HG02884 (cell line): ENCODE measurements around the gene ITLN1.
"Not testable (repeated sequence)": the region's sequence is repeated elsewhere in the genome, so short reads cannot be mapped to it uniquely, and the experiment has no call there.

Experiments used
- ATAC-seq: cut with Tn5 transposase; IDR thresholded peaks from one replicate; pipeline ENCODE4 v1.9.1; 2021; ENCODE audit warnings: mild to moderate bottlenecking, moderate library complexity; ENCODE audit not compliant: unreplicated experiment

Gene ITLN1

DNA sequence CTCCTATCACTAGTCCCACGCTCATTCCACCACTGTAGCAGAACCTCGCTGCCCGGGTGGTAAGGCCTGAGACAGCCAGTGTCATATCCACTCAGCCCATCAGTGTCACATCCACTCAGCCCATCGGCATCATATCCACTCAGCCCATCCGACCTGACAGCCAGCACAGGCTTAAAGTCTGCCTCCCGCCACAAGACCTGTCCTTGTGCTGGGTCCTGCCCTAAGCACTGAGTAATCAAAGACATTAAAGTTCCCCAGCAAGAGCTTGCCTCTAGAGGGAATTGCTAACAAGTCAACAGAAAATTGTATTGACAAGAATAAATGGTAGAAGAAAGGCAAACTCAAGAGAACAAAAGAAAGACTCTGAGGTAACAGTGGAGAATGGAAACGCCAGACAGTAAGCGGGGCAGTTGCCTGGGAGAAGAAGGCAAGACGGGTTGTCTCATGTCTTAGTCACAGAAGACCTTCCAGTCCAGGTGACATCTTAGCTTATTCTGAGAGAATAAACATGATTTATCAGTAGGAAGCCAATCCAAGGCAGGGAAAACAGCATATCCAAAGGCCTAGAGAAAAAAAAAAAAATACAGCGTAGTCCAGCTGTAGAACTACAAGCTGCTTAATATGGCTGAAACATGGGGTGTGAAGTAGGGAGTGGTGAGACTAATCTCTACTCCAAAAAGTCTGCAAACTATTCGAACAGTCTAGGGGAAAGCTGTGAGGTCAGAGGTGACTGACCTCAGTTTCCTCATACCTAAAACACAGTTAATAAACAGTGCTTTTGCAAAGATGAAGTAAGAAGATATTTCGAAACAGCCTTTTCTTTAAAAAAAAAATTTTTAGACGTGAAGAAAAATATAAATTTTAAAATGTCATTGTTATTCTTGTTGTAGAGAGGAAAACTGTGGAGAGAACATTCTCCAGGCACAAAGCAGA lies 1.1 kb downstream of the ITLN1 start:
- no peak for ATAC-seq

DNA sequence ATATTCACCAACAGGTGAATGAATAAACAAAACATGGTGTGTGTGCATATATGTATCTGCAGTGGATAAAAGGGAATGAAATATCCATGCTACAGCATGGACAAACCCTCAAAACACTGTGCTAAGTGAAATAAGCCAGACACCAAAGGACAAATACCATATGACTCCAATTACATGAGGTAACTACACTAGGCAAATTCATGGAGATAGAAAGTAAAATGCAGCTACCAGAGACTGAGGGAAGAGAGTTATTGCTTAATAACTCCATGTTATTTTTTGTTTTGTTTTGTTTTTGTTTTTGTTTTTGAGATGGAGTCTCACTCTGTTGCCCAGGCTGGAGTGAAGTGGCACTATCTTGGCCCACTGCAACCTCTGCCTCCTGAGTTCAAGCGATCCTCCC lies 2.4 kb downstream of the ITLN1 start:
- no peak for ATAC-seq

DNA sequence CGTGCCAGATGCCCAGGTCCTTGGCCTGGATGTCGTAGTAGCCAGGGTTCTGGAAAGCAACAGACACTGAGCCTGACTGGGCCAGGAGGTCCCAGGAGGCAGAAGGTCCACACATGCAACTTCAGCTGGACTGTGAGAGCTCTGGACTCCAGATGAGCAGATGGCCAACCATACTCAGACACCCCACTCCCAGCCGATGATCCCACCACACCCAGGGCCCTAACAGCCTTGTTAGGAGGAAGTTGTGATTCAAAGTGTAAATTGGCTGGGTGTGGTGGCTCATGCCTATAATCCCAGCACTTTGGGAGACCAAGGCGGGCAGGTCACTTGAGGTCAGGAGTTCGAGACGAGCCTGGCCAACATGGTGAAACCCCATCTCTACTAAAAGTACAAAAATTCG lies 3.7 kb downstream of the ITLN1 start:
- ATAC-seq = not testable (repeated sequence)

DNA sequence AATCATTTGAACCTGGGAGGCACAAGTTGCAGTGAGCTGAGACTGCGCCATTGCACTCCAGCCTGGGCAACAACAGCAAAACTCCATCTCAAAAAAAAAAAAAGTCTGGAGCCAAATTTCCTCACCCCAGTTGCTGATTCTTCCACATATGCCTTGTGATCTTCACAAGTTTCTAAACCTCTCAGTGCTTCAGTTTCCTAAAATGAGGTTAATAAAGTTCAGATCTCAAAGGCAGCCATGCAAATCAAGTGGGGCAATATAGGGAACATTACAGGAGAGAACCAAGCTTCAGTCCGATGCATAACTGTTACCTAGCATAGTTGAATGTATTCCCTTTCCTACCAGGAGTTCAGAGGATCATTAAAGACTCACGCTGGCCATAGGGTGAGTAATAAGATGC lies 4.8 kb downstream of the ITLN1 start:
- ATAC-seq = no peak

DNA sequence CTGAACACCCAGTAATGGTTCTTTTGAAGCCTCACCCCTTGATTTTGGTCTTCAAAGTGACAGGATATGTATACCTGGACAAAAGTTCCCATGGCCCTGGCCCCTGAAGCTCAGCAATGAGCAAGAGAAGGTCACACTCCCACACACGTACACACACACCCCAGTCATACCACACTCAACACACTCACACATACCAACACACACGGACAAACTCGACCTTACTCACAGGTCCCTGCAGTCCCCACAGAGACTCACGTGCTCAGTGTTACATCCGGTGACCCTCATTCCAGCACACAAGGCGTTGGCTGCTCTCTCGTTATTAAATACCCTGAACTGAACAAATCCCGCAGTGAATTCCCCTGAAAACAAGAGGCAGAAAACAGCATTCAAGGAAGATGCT lies 5.9 kb downstream of the ITLN1 start:
- ATAC-seq = no peak

DNA sequence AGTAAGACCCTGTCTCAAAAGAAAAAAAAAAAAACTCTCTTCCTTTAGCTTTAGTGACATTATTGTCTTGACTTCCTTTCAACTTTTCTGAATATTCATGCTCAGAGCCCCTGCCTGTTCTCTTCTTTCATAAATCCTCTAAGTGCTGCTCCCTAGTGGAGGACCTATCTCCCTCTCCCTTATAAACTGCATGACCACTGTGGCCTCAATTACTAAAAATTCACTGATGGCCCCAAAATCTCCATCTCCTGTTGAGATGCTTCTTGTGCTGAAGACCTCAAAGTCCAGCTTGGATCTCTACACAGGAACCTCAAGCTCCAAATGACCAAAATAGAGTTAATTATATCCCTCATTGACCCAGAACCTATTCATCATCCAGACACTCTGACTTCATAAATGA lies 7.8 kb downstream of the ITLN1 start:
- ATAC-seq = no peak

DNA sequence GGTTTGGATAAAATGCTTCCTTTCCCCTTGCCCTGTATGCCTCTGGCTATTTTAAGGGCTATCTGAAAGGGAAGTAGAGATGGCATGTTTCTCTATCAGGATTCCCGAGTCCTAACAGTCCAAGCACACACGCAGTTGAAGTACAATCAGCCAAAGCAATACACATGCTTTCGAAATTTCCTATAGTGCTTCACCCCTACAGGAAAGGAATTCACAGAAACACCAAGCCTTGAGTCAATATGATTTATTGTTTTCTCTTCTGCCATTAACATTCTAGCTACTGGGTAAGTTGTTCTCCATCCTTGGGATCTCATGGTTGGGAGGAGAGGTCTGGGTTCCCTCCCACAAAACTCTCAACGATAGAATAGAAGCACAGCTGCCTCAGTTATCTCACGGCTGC lies 8.7 kb downstream of the ITLN1 start:
- ATAC-seq = no peak

DNA sequence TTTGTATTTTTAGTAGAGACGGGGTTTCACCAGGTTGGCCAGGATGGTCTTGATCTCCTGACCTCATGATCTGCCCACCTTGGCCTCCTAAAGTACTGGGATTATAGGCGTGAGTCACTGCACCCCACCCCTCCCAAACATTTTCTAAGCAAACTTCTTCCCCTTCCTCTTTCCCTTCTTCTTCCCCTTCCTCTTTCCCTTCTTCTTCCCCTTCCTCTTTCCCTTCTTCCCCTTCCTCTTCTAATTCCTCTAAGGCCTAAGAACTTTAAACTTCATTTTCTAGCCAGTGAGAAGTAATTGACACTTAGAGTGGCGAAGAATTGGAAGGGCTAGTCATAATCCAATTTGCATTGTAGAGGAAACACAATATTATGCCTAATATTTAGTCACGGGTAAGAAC lies 9.4 kb downstream of the ITLN1 start:
- not testable (repeated sequence) for ATAC-seq

DNA sequence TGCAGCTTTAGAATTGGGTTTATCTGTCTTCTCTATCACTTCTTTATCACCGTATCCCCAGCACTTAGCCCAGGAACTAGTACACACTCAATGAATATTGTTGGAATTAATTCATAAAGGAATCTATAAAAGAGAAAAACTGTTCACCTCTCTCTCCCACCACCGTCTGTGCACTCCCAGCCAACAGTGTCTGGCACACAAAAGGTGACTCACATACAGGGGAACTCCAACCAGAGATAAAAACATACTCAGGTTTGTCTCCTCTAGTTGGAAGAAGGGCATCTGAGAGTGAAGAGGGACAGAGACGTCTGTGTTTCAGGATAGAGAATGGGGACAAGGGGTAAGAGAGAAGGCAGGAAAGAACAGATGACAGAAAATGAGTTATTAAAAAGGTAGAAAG lies 10.0 kb downstream of the ITLN1 start:
- no peak for ATAC-seq

DNA sequence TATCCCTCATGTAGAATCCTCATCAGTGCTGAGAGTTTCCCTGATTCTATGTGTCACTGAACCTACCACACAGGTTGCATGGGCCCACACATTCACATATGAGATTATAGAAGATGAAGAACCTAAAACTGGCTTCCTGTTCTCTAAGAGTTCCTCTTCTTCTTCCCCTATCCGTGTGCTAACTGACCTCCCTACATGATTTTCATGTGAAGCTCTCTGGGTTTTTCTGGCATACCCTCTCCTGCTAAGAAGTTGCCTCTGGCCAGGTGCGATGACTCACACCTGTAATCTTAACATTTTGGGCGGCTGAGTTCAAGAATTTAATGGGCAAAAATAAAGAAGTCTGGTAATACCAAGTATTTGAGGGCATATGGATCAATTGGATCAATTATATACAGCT lies 16.8 kb downstream of the ITLN1 start:
- ATAC-seq = no peak

DNA sequence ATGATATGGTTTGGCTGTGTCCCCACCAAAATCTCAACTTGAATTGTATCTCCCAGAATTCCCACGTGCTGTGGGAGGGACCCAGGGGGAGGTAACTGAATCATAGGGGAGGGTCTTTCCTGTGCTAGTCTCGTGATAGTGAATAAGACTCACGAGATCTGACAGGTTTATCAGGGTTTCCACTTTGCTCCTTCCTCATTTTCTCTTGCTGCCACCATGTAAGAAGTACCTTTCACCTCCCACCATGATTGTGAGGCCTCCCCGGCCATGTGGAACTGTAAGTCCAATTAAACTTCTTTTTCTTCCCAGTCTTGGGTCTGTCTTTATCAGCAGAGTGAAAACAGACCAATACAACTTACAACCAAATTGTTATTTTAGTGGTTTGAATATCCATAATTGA lies 17.3 kb downstream of the ITLN1 start:
- not testable (repeated sequence) for ATAC-seq

DNA sequence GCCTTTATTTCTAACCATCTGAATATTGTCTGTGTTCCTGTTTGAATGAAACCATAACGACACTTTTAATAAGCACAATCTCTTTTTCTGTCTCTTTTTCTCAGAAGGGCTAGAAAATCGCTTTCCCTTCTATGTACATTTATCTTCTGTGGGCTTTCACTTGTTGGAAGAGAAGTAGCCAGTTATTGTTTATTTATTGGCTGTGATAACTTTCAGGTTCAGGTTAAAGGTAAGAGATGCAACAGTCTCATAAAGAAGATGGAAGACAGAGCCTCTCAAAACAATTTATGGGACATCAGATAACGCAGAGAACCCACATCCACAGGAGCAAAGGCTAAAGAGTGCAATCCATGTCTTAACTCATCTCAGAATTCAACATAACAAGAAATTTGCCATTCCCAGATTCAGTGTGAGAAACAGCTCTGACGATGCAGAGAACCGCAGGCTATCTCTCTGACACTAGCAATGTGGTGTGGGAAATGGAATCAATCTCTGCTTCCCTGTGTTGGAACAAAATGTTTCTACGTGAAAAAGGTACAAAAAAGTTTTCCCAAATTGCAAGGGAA lies 18.2 kb downstream of the ITLN1 start:
- ATAC-seq = no peak

DNA sequence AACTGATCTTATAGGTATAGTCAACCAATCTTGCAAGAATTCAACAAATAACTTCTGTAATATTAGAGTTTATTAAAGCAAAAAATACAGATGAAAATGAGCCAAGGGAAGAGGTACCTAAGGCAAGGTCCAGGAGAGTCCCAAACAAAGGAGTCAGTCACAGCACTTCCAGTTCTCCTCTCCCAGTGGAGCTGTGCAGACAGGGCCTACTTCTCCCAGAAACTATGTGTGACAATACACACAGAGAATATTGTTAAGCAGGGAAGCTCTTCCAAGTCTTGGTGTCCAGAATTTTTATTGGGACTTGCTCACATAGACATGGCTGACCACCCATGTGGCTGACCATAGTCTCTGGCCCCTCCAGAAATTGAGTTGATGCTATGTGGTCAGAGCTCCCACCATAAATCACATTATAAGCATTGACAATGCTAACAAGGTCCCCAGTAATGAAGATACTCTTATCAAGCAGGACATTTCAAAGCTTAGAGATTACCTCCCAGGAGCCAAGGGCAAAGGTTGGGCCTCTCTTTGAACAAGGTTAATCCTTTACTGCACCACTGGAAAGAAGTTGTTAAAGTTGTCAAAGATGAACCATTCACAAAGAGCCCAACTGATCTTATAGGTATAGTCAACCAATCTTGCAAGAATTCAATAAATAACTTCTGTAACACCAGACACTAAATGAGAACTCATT lies 18.8 kb downstream of the ITLN1 start:
- ATAC-seq = no peak

DNA sequence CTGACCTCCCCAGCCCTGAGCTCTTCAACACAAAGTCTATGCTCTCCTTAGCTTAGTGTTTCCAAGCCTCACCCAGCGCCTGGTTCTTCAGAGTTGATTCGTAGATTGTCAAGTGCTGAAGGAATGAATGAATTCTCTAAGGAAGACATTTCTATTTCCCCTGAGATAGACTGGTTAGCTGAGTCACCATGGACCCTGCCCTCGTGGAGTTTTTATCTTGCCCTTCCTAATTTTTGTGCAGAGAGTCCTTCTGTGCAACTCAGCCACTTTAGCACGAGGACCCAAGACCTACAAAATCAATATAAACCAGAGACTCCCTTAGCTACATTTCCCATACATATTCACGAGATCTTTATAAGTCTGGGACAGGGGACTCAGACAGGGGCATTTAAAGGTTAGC lies 19.6 kb downstream of the ITLN1 start:
- no peak for ATAC-seq

DNA sequence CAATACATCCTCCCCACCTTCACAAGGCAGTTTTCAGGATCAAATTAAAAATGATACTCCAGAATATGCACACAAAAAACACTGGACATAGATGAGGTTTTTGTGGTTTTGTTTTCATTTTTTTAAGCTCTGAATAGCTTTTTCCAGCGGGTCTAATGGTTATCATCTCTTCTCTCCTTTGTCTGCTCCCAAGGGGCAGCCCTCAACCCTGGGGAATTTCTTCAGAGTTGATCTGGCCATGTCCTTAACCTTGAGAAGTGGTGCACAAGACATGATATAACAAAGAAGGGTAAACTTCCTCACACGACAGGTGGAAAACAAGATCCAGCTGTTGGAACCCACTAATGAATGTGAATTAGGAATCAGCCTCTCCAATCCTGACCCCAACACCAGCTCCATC lies 20.8 kb downstream of the ITLN1 start:
- ATAC-seq = no peak

DNA sequence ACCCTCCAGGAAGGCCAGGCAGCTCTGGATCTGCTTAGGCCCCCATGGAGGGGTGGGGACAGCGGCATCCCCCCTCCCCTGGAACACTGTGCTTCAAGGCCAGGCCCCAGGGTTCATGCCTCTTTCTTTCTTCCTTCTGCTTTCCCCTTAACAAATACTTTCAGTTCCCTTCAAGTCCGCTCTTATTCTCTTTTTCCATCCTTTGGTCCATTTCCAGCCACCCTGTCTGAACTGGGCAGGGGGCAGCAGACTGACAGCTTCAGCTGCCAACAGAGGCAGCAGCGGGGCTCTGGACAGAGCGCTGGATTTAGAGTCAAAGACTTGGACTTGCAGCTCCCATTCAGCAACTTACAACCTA lies 21.2 kb downstream of the ITLN1 start:
- ATAC-seq = no peak

DNA sequence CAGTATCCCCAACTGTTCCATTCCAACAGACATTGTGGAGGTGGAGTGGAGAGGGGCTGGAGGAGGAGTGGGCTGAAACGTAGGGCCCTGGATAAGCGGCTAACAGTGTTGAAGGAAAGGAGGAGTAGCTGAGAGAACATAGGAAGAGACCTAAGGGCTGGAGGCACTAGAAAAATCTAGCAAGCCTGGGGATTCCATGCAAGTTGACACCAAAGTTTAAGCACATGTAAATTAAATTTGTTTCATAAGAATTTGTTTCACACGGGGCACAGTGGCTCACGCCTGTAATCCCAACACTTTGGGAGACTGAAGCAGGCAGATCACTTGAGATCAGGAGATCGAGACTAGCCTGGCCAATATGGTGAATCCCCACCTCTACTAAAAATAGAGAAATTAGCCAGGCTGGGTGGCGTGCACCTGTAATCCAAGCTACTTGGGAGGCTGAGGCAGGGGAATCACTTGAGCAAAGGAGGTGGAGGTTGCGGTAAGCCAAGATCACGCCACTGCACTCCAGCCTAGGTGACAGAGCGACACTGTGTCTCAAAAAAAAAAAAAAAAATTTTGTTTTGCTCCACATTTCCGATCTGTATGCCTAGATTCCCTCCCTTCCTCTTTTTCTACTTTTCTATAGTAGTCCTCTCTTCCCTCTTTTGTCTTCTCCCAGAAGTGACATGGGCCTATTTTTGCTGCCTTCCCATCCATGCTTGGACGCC lies 21.8 kb downstream of the ITLN1 start:
- ATAC-seq = no peak

DNA sequence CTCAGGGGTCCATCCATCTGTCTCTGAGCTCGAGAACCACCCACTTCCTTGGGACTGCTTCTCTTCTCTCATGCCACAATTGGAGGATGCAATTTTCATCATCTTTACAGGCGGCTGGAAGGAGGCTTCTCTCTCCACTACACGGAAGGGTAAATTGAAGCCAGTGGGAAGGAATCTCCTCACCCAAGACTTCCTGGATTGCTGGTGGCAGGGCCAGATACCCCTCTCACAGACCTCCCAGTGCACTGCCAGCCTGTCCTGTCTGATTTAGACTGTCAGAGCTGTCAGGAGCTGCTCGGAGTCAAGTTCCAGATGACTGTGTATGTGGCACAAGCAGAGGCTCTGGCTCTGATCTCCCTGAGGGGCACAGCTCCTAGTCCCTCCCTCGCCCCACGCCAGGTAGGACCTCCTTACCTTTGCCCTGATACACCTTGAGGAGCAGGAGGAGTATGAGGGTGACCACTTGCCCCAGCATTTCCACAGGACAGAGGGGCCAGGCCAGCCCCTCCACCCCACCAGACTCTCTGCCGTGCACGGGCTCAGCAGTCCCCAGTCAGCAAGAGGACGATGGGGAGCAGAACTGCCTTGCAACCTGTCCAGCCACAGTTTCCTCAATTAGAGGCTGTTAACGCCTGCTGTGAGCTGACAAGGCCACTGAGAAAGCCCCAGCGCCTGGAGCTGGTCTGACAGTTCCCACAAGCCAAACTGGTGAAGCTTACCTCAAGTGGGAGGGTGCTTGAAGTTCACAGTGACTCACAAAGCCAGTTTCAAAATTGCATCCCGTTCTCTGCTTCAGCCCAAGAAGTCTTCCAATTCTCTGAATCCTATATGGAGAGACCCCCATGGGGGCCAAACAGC lies 22.5 kb downstream of the ITLN1 start, which contains the start of gene CD244:
Gene CD244, minus strand, starts transcription at position 685 of the 858 bp plus-strand sequence. Its CDS starts 210 bp downstream, at position 475.
- peak; percentile 94 for ATAC-seq

DNA sequence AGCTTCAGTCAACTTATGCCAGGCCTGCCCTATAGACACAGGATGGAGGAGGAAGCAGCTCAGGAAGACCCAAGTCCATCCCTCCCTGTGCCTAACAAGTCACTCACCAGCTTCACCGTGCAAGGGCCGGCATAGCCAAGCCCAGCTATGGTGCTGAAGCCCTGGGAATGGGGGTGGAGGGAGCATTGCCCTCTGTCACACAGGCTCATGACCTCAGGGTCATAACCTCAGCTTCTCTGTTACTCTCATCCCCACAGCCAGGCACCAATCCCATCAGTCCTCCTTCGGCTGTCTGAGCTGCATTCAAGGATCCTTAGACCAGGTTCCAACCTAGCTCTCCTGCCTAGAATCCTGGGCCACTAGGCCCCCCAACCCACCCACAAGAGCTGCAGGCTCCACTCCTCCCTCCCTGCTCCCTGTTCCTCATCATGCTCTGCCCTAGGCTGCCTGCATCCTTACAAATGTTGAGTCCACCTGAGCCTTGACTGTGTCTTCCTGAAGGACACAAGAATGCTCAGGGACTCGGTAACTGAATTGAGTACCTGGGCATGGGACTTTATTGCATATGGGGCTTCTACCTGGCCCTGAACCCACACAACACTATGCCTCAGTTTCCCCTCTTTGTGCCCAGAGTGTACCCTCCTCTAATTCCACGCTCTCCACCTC lies 24.0 kb downstream of the ITLN1 start:
- no peak for ATAC-seq

DNA sequence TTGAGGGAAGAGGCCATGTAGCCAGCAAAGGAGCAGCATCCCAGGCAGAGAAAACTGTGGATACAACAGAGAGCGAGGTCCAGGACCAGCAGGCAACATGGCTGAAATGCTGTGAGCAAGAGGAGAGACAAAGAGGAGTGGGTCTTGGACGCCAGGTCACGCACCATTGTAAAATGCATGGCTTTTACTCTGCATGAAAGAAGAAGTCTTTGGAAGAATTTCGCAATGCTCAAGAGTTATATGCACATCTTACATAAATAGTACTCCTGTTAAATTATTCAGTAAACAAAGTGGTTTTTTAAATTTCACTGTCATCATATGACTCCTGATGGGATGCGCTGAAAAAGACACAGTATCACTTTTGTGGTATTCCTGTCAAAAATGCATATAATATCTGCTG lies 25.8 kb downstream of the ITLN1 start:
- ATAC-seq = no peak
